ENCODE results near the gene RNF223.

Gene RNF223

DNA sequence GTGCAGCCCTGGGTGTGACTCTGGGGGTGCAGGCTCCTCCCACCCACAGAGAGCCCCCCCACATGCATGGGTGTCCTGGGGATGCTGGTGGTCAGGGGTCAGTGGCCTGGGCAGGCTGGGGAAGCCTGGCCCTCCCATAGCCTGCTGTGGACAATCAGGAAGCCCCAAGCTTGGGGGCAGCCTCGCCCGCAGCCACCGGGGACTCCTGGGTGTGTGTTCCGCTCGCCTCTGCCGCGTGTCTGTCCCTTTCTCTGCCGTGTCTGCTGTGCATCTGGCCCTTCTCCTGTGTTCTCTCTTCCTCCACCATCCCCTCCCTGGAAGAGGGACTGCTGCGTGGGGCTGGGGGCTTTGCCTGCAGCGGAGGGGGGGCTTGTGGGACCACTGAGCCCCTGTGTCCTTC is 31.3 kb downstream of the RNF223 start:
- DNase-seq (ENCODE audit: low spot score), result no peak
- in situ Hi-C loops (cut with MboI; ENCODE audit: low sequenced_read_pairs, unreplicated experiment), result no loop called here
- TF ChIP-seq, protein P1, sequence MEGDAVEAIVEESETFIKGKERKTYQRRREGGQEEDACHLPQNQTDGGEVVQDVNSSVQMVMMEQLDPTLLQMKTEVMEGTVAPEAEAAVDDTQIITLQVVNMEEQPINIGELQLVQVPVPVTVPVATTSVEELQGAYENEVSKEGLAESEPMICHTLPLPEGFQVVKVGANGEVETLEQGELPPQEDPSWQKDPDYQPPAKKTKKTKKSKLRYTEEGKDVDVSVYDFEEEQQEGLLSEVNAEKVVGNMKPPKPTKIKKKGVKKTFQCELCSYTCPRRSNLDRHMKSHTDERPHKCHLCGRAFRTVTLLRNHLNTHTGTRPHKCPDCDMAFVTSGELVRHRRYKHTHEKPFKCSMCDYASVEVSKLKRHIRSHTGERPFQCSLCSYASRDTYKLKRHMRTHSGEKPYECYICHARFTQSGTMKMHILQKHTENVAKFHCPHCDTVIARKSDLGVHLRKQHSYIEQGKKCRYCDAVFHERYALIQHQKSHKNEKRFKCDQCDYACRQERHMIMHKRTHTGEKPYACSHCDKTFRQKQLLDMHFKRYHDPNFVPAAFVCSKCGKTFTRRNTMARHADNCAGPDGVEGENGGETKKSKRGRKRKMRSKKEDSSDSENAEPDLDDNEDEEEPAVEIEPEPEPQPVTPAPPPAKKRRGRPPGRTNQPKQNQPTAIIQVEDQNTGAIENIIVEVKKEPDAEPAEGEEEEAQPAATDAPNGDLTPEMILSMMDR (IDR thresholded peaks at IDR 0.05; ENCODE audit: borderline replicate concordance, control extremely low read depth, extremely low read depth, insufficient read depth, missing control alignments), result no peak

DNA sequence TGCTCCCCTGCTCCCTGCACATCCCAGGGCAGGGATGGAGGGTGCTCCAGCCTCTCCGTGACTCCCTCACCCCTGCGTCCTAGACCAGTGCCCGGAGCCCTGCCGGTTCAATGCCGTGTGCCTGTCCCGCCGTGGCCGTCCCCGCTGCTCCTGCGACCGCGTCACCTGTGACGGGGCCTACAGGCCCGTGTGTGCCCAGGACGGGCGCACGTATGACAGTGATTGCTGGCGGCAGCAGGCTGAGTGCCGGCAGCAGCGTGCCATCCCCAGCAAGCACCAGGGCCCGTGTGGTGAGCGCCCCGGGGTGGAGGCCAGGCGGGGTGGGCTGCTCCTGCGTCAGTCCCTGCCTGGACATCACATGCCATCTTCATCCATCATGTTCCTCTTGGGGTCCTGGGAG is 32.2 kb downstream of the RNF223 start:
- in situ Hi-C loops (cut with MboI; ENCODE audit: low sequenced_read_pairs, unreplicated experiment), result no loop called here
- no peak for DNase-seq (ENCODE audit: low spot score)
- TF ChIP-seq, protein P1 (IDR thresholded peaks at IDR 0.05; ENCODE audit: borderline replicate concordance, control extremely low read depth, extremely low read depth, insufficient read depth, missing control alignments), result no peak

DNA sequence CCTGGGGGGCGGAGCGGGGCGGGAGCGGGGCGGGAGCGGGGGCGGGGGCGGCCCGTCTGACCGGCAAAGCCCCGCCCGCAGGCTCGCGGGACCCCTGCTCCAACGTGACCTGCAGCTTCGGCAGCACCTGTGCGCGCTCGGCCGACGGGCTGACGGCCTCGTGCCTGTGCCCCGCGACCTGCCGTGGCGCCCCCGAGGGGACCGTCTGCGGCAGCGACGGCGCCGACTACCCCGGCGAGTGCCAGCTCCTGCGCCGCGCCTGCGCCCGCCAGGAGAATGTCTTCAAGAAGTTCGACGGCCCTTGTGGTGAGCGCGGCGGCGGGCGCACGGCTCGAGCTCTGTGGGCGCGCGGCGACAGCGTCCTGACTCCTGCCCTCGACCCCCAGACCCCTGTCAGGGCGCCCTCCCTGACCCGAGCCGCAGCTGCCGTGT is 33.0 kb downstream of the RNF223 start:
- no peak for DNase-seq (ENCODE audit: low spot score)
- in situ Hi-C loops (cut with MboI; ENCODE audit: low sequenced_read_pairs, unreplicated experiment), result no loop called here
- TF ChIP-seq, protein P1 (IDR thresholded peaks at IDR 0.05; ENCODE audit: borderline replicate concordance, control extremely low read depth, extremely low read depth, insufficient read depth, missing control alignments), result no peak

DNA sequence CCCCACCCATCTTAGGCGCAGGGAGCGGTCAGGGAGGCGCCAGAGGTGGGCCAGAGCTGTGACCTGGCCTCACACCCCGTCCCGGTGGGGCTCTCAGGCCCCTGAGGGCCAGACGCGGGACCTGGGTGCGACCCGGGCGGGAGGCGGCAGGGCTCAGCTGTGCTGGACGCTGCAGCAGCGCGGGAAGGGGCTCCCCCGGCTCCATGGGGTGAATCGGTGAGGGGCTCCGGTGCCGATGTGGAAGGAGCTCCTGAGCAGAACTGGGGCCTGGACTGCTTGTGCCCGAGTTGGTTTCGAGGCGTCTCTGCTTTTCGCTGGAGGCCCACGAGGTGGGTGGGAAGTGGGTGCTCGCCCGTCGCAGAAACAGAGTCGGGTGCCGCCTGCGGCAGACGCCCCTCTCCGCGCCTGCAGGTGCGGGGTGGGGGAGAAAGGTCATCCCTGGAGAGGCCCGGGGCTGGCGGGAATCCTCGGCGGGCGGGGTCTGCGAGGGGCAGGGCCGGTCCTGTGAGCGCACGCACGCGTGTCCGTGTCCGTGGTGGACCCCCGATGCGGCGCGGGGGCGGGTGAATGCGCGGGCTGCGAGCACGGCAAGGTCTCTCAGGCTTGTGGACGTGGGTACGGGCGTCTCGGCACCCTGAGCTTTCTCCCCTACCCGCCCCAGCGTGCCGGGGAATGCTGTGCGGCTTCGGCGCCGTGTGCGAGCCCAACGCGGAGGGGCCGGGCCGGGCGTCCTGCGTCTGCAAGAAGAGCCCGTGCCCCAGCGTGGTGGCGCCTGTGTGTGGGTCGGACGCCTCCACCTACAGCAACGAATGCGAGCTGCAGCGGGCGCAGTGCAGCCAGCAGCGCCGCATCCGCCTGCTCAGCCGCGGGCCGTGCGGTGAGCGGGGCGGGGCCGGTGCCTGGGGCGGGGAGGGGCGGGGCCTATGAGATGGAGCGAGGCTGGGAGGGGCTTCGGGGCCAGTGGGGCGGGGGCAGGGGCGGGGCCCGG is 33.8 kb downstream of the RNF223 start:
- in situ Hi-C loops (cut with MboI; ENCODE audit: low sequenced_read_pairs, unreplicated experiment), result no loop called here
- TF ChIP-seq, protein P1 (IDR thresholded peaks at IDR 0.05; ENCODE audit: borderline replicate concordance, control extremely low read depth, extremely low read depth, insufficient read depth, missing control alignments), result peak; percentile 0
- DNase-seq (ENCODE audit: low spot score), result peak; percentile 97

DNA sequence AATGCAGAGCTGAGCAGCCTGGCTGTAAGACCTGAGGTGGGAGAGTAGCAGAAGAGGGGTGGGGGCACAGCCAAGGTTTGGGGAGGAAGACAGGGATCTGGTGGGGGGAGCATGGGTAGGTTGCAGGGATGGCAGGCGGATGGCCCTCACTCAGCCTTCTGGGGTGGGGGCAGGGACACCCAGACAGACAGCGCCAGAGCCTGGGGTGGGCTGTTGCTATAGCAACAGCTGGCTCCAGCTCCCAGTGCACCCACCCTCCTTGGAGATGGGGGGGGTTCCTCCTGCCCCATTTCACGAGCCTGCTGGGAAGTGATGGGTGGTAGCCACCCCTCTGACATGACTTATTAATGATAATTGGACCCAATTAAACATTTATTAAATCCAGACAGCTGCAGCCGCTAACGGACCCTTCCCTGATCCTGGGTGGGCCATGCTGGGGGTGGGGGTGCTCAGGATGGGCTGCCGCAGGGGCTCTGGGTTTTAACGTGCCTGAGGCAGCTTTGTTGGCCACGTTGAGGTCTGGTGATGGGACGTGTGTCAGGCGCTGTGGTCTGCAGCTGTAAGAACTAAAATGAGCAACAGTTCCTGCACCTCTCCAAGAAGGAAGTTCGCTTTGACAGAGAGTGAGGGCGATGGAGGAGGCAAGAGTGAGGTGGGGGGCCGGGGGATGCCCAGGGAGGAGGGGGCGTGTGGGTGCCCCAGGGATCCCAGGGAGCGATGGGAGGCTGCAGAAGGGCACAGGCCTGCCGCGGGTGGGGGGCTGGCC is 34.8 kb downstream of the RNF223 start:
- TF ChIP-seq, protein P1 (IDR thresholded peaks at IDR 0.05; ENCODE audit: borderline replicate concordance, control extremely low read depth, extremely low read depth, insufficient read depth, missing control alignments), result no peak
- DNase-seq (ENCODE audit: low spot score), result peak; percentile 61
- in situ Hi-C loops (cut with MboI; ENCODE audit: low sequenced_read_pairs, unreplicated experiment), result no loop called here

DNA sequence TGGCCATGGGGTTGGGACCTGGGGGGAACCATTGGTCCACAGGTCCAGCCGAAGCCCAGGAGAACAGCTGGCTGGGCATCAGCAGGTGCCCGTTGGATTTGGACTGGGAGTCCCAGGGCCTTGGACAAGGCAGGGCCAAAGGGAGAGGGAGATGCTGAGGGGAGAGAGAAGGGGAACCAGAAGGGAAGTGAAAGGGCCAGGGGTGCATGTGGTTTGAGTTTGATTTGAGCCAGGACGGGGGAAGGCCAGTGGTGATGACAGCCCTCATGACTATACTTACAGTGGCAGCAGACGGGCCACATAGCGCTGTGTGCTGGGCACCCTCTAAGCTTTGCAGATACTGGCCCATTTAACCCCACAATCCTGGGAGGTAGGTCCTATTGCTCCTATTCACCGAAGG is 35.4 kb downstream of the RNF223 start:
- peak; percentile 79 for DNase-seq (ENCODE audit: low spot score)
- in situ Hi-C loops (cut with MboI; ENCODE audit: low sequenced_read_pairs, unreplicated experiment), result no loop called here
- TF ChIP-seq, protein P1 (IDR thresholded peaks at IDR 0.05; ENCODE audit: borderline replicate concordance, control extremely low read depth, extremely low read depth, insufficient read depth, missing control alignments), result no peak
